Activated T-cell treated with anti-CD3 and anti-CD28 coated beads, Interleukin-2, amount 50 U/mL, for 48 hours (primary cell): ENCODE results near the gene LMF2.

ENCODE experiments used
- DNase-seq, 2 experiments: peaks; one replicate each; pipeline ENCODE4 v3.0.0-alpha.2; 2020

Gene LMF2

DNA sequence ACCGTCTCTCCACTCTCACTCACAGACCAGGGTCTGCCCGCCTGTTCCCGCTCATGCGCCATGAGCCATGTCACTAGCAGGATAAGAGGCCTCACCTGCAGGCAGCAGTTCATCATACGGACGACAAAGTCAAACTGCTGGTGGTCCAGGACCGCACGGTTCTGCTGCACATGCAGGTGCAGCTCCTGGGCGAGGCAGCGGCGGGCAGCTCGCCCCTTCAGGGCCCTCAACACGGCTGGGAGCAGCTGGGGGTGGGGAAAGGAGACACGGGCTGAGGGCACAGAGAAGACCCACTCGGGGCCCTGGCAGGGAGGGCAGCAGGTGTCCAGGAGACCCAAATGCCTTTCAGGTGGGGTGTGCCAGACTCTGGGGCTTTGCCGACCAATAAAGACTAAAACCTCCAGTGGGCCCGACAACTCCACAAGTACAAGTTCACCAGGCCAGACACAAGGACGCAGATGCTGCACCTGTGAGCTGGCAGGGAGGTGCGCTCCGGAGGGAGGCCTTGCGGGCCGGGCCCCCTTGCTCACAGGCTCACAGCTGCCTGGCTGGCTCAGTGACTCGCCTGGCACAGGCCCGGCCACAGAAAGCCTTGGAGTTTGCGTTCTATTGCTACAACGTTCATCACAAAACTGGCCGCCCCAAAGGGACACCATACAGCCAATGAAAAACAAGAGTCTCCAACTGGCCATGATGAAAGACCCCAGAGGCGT, 44.2 kb downstream of the LMF2 start:
- no peak for DNase-seq

DNA sequence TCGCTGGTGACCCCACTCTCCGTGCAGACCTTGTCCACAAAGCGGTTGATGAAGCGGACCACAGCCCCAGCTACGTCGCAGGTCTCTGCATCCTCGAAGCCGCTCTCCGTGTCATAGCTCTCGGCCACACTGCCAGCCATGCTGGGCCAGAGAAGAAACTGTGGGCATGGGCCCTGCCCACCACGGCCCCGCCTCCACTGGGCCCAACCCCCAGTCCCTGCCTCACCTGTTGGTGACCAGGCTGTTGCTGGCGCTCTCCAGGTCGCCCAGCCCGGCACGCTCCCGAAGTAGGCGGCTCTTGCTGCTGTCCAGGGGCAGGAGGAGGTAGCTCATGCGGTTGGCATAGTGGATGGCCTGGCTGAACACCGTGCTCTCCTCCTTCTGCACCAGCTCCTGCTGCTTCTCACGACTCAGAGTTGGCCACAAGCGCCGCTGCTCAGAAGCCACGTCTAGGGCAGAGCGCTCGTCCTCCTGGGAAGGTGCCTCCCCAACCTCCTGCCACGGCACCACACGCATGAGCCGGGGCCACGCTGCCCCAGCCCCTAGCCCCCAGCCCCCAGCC, 45.4 kb downstream of the LMF2 start:
- no peak for DNase-seq

DNA sequence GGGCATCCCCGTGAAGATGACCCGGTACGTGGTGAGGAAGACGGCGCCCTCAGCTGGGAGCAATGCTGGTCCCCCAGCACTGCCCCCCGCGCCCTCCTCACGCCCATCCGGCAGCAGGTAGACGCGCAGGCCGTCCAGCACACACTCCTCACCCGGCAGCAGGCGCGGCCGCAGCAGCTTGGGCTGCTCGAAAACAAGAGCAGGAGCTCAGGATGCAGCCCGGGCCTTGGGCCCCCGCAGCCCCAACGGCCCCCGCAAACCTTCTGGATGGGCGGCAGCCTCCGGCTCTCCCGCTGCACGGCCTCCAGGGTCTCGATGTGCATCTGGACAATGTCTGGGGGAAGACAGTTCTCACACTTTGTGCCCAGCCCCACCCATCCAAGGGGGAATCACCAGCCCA, 46.0 kb downstream of the LMF2 start:
- DNase-seq: no peak

DNA sequence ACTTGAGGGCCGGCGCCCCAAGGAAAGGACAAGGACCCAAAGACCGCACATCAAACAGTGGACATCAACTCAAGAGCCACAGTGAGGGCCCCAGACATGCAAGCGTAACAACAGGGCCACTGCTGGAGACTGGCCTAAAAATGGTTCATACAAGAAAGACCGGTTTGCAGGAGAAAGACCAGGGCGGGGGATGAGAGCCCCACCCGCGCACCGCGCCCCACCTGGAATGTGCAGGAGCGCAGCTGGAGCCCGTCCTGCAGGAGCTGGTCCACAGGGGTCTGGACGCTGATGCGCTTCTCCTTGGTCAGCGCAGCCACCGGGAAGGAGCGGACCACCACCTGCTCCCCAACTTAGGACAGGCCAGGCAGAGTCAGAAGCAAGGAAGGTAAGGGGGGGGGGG, 46.6 kb downstream of the LMF2 start:
- no peak for DNase-seq

DNA sequence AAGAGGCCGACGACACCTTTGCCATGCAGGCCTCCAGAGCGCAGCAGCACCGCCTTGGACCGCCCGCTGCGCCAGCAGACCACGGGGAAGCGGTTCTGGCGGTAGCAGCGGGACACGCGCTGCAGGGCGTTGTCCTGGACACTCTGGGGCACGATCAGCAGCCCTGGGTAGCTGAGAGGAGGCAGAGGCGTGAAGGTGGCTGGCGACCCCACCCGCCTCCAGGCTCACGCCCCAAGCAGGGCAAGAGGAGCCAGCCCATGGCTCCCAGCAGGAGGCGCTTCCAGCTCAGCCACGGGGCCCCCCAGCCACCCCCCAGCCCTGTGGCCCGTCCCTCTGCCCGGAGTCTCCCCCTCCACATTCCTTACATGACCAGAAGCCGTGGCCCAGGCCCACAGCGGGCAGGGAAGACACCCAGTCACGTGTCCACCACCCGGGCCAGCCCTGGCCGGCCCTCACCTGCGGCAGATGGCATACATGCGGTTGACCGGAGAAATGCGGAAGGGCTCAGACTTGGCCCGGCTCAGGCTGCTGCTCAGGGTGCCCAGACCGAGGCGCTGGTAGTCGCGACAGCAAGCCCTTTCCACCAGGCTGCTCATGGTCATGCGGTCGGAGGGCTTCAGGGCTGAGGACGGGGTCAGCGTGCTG, 47.9 kb downstream of the LMF2 start:
- DNase-seq: no peak

DNA sequence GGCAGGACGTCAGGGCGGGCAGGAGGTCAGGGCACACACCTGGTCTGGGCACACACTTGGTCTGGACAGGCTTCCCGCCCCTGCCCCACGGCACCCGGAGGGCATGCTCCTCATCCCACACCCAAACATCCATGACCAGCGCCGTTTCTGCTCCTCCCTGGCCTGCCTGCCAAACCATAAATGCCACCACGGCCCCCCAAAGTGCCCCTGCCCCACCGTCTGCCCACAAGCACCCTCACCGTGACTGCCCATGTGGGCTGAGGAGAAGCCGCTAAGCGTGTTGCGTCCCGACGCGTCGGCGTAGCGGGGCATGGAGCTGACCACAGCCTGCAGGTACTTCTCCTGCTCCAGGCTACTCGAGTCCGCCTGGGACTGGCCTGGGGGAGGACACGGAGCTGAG, 48.5 kb downstream of the LMF2 start:
- no peak for DNase-seq

DNA sequence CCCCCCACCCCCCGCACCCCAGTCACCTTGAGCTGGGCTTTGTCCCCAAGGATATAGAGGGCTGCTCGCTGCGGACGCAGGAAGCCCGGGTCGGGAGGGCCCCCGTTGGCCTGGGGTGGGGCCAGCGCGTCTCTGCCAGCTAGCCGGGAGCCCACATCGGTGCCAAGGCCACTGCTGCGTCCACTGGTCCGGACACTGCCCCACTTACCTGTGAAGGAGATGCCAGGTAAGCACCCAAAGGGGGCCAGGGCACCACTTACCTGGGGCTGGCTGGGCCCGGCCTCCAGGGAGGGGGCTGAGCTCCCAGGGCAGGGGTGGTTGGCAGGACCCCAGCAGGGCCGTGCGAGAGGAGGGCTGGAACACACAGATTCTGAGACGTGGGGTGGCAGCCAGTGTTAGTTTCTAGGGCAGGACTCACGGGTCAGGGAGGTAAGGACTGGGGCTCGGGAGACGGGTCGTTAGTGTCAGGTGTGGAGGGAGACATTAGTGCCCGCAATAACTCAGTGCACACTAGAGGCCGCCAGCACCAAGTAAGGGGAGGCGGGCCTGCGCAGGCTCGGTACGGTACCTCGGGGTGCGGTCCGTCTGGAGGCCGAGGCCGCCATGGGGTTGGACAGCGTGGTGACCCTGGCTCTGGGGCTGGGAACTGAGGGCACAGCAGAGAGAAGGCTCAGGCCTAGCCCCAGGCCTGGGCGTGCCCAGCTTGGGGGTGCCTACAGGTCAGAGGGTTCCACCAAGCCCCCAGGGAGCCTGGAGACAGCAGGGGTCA, 50.9 kb downstream of the LMF2 start:
- DNase-seq: no peak

DNA sequence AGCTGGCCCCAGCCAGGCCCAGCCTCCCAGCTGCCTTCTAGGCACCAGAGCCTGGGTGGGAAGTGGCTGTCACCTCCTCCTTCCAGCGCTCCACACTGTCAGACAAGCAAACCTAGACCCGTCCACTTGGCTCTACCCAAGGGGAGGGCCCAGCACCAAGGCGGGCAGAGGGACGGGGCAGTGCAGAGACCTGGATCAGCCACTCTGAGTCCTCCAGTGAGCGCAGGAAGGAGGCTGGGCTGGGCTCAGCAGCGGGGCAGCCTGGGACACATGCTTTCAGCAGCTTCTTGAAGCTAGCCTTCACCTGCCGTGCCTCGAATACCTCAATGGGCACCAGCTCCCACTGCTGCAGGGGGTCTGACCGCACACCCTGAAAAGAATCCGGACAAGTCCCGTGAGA, 51.5 kb downstream of the LMF2 start:
- no peak for DNase-seq

DNA sequence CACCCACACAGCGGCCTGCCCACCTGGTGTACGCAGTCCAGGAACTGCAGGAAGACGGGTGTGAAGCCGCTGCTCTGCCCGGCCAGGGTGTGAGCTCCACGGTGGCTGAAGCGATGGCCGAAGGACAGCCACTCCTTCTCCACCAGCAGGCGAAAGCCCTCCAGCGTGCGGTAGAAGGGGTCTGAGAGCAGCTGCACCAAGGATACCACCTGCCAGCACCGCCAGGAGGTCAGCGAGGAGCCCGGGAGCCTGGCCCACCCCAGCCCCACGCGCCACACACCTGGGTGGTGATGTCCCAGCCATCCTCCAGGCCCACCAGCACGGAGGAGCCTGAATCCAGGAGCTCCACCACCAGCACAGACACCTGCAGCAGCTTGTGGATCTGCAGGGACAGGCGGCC, 52.3 kb downstream of the LMF2 start:
- DNase-seq: no peak

DNA sequence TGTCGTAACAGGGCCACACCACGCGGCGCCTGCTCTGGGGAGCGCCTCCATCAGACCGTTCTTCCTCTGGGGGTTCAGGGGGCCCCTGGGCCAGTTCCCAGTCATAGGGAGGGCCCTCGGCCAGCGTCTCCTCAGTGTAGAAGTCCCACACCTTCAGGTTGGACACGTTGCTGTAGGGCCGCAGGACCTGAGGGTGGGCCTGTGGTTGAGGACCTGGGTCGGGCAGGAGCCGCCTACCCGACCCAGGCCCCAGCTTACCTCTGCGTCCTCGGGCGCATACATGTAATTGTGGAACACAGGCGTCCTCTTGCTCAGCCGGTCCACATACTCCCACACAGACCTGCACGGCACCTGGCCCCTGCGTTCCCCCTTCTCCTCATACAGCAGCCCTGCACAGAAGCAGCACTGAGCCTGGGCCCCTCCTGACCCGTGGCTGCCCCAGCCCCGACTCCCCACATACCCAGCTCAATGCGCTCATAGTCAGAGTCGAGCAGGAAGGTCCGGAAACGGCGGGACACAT, 52.9 kb downstream of the LMF2 start:
- no peak for DNase-seq
